Dedifferentiated amniotic fluid mesenchymal stem cell (primary cell): ENCODE results near the gene KCNJ16.

Experiments used
- DNase-seq: peaks from one replicate; pipeline ENCODE4 v3.0.0-alpha.2; 2016; ENCODE audit errors: extremely low spot score

The KCNJ16 gene

GRCh38 chr17:70128727-70129238 lies 53.8 kb downstream of the KCNJ16 start:
- no peak for DNase-seq

GRCh38 chr17:70130289-70130688 lies 55.3 kb downstream of the KCNJ16 start:
- no peak for DNase-seq

GRCh38 chr17:70132505-70132904 lies 57.5 kb downstream of the KCNJ16 start:
- DNase-seq: no peak

- DNase-seq: no peak
Measured at GRCh38 chr17:70134042-70134441, 59.0 kb downstream of the KCNJ16 start.

- no peak for DNase-seq
Measured at GRCh38 chr17:70134777-70135176, 59.8 kb downstream of the KCNJ16 start.

GRCh38 chr17:70136131-70136530 lies 61.1 kb downstream of the KCNJ16 start:
- DNase-seq: no peak

GRCh38 chr17:70137451-70138230 lies 62.6 kb downstream of the KCNJ16 start:
- no peak for DNase-seq

- no peak for DNase-seq
Measured at GRCh38 chr17:70138291-70138865, 63.4 kb downstream of the KCNJ16 start.

GRCh38 chr17:70139449-70139993 lies 64.5 kb downstream of the KCNJ16 start:
- no peak for DNase-seq

GRCh38 chr17:70144260-70144846 lies 69.3 kb downstream of the KCNJ16 start:
- DNase-seq: peak; percentile 25

- DNase-seq: no peak
Measured at GRCh38 chr17:70153210-70153609, 78.2 kb downstream of the KCNJ16 start.

GRCh38 chr17:70157151-70157550 lies 82.1 kb downstream of the KCNJ16 start:
- no peak for DNase-seq

- DNase-seq: no peak
Measured at GRCh38 chr17:70158180-70158579, 83.2 kb downstream of the KCNJ16 start.

- no peak for DNase-seq
Measured at GRCh38 chr17:70158591-70158990, 83.6 kb downstream of the KCNJ16 start.

GRCh38 chr17:70159980-70160379 lies 85.0 kb downstream of the KCNJ16 start:
- DNase-seq: no peak

- DNase-seq: no peak
Measured at GRCh38 chr17:70161519-70161918, 86.5 kb downstream of the KCNJ16 start.

- DNase-seq: no peak
Measured at GRCh38 chr17:70165383-70165782, 90.4 kb downstream of the KCNJ16 start.

- no peak for DNase-seq
Measured at GRCh38 chr17:70166615-70167014, 91.6 kb downstream of the KCNJ16 start.

GRCh38 chr17:70168044-70168976 lies 93.3 kb downstream of the KCNJ16 start:
- DNase-seq: no peak

GRCh38 chr17:70168977-70169708 lies 94.1 kb downstream of the KCNJ16 start, which contains the start of gene KCNJ2:
KCNJ2 (plus strand) TSS chr17:70169532; CDS start chr17:70175040, 5,508 bp downstream.
- DNase-seq: peak; percentile 39
